HG03039 (cell line): ENCODE data around the gene OXCT2.
"Not testable (repeated sequence)": the region's sequence is repeated elsewhere in the genome, so short reads cannot be mapped to it uniquely, and the experiment has no call there.

Experiments used
- ATAC-seq: cut with Tn5 transposase; IDR thresholded peaks from one replicate; pipeline ENCODE4 v1.9.1; 2021; ENCODE audit warnings: mild to moderate bottlenecking, moderate library complexity; ENCODE audit not compliant: unreplicated experiment

OXCT2 gene

GRCh38 chr1:39787964-39788363 is 16.8 kb upstream of the OXCT2 start:
- not testable (repeated sequence) for ATAC-seq

- no peak for ATAC-seq
Measured at GRCh38 chr1:39787468-39787867, 16.3 kb upstream of the OXCT2 start.

- not testable (repeated sequence) for ATAC-seq
Measured at GRCh38 chr1:39787108-39787375, 15.9 kb upstream of the OXCT2 start.

GRCh38 chr1:39786303-39787107 is 15.4 kb upstream of the OXCT2 start:
- ATAC-seq: not testable (repeated sequence)

GRCh38 chr1:39782685-39783084 is 11.5 kb upstream of the OXCT2 start:
- ATAC-seq: not testable (repeated sequence)

- no peak for ATAC-seq
Measured at GRCh38 chr1:39782103-39782502, 11.0 kb upstream of the OXCT2 start.

GRCh38 chr1:39781349-39781715 is 10.2 kb upstream of the OXCT2 start:
- no peak for ATAC-seq

- ATAC-seq: no peak
Measured at GRCh38 chr1:39779821-39780220, 8.7 kb upstream of the OXCT2 start.

GRCh38 chr1:39779137-39779536 is 8.0 kb upstream of the OXCT2 start:
- no peak for ATAC-seq

GRCh38 chr1:39778463-39779099 is 7.4 kb upstream of the OXCT2 start:
- ATAC-seq: not testable (repeated sequence)

GRCh38 chr1:39777896-39778295 is 6.7 kb upstream of the OXCT2 start:
- ATAC-seq: not testable (repeated sequence)

GRCh38 chr1:39777306-39777705 is 6.2 kb upstream of the OXCT2 start:
- ATAC-seq: no peak

GRCh38 chr1:39776886-39777285 is 5.7 kb upstream of the OXCT2 start:
- ATAC-seq: no peak

GRCh38 chr1:39776400-39776713 is 5.2 kb upstream of the OXCT2 start:
- ATAC-seq: no peak

GRCh38 chr1:39775676-39776399 is 4.7 kb upstream of the OXCT2 start:
- not testable (repeated sequence) for ATAC-seq

- ATAC-seq: not testable (repeated sequence)
Measured at GRCh38 chr1:39775141-39775540, 4.0 kb upstream of the OXCT2 start.

GRCh38 chr1:39773369-39773979 is 2.3 kb upstream of the OXCT2 start:
- not testable (repeated sequence) for ATAC-seq

- ATAC-seq: not testable (repeated sequence)
Measured at GRCh38 chr1:39770100-39771021, 787 bp downstream of the OXCT2 start.

GRCh38 chr1:39769502-39769901 is 1.6 kb downstream of the OXCT2 start:
- not testable (repeated sequence) for ATAC-seq

- ATAC-seq: not testable (repeated sequence)
Measured at GRCh38 chr1:39766466-39766865, 4.7 kb downstream of the OXCT2 start.

GRCh38 chr1:39764512-39764911 is 6.6 kb downstream of the OXCT2 start:
- not testable (repeated sequence) for ATAC-seq
